HepG2 (cell line): Measurements from ENCODE around the gene TNFRSF18.

ENCODE experiments used
- ATF7-NPFF ChIP-seq: sonication (generic); formaldehyde crosslinking; IDR thresholded peaks from 2 replicates; pipeline ENCODE4 v1.8.1; 2023; ENCODE audit warnings: mild to moderate bottlenecking, low read depth, missing genetic modification reagents, moderate library complexity
- BHLHE40 ChIP-seq: IDR thresholded peaks from 2 replicates; pipeline ENCODE4 v1.6.1; 2011; ENCODE audit warnings: low read length, improper control_type of control experiment
- CREB3 ChIP-seq: sonication (generic); formaldehyde crosslinking; IDR thresholded peaks from 2 replicates; pipeline ENCODE4 v1.5.0; 2020; ENCODE audit warnings: missing genetic modification reagents
- CTCF ChIP-seq: sonication (generic); formaldehyde crosslinking; IDR thresholded peaks from 2 replicates; pipeline ENCODE4 v1.5.0; 2020; ENCODE audit warnings: mild to moderate bottlenecking, missing genetic modification reagents, moderate library complexity
- ELF4 ChIP-seq: sonication (generic); formaldehyde crosslinking; IDR thresholded peaks from 2 replicates; pipeline ENCODE4 v1.5.0; 2020; ENCODE audit warnings: missing genetic modification reagents, mild to moderate bottlenecking, moderate library complexity, borderline replicate concordance
- MAX ChIP-seq: IDR thresholded peaks from 2 replicates; pipeline ENCODE4 v1.6.1; 2012; ENCODE audit warnings: inconsistent platforms
- MYNN ChIP-seq: sonication (generic); formaldehyde crosslinking; IDR thresholded peaks from 2 replicates; pipeline ENCODE4 v1.4.0; 2020; ENCODE audit warnings: mild to moderate bottlenecking, low read depth, missing genetic modification reagents
- NCOA1 ChIP-seq: sonication (generic); formaldehyde crosslinking; IDR thresholded peaks from 2 replicates; pipeline ENCODE4 v1.9.0; 2021; ENCODE audit warnings: missing genetic modification reagents
- SALL1 ChIP-seq: sonication (generic); formaldehyde crosslinking; IDR thresholded peaks from 2 replicates; pipeline ENCODE4 v1.8.0; 2022; ENCODE audit warnings: mild to moderate bottlenecking, missing genetic modification reagents
- SP2 ChIP-seq: sonication (generic); formaldehyde crosslinking; IDR thresholded peaks from 2 replicates; pipeline ENCODE4 v1.5.1; 2020; ENCODE audit warnings: mild to moderate bottlenecking, missing genetic modification reagents
- ZNF816 ChIP-seq: sonication (generic); formaldehyde crosslinking; IDR thresholded peaks from 2 replicates; pipeline ENCODE4 v1.8.0; 2022; ENCODE audit warnings: missing genetic modification reagents, mild to moderate bottlenecking, borderline replicate concordance

- TF ChIP-seq SP2 (CRISPR knock-in tag), result no peak
- no peak for TF ChIP-seq NCOA1 (CRISPR knock-in tag)
- TF ChIP-seq CTCF (CRISPR knock-in tag), result no peak
- TF ChIP-seq SALL1 (CRISPR knock-in tag), result no peak
- no peak for TF ChIP-seq CREB3 (CRISPR knock-in tag)
- no peak for TF ChIP-seq MYNN (CRISPR knock-in tag)
- no peak for TF ChIP-seq MAX
- no peak for TF ChIP-seq ZNF816 (CRISPR knock-in tag)
- no peak for TF ChIP-seq BHLHE40
- no peak for TF ChIP-seq ELF4
- no peak for TF ChIP-seq ATF7-NPFF
These were observed 9.2 kb downstream of the TNFRSF18 start for GRCh38 chr1:1197188-1197500.
